Suprapubic skin (tissue), 3 donors: ENCODE data around the gene NDUFV2.

Source experiments
- POLR2AphosphoS5 ChIP-seq, 3 donors: sonication (generic); formaldehyde crosslinking; IDR thresholded peaks; one replicate each; pipeline ENCODE4 v1.6.1; 2017; ENCODE audit warnings: antibody characterized with exemption in 3 of 3
- TF ChIP-seq, protein P1 (sequence below), 2 donors: fragments of 200-600 bp in 1 of 2; fragments of 450-650 bp in 1 of 2; sonication (generic) in 1 of 2; IDR thresholded peaks; one replicate each; pipeline ENCODE4 v1.5.1; 2016 to 2019; ENCODE audit warnings: antibody characterized with exemption in 2 of 2, mild to moderate bottlenecking in 1 of 2, moderate library complexity in 1 of 2

GRCh38 chr18:9182852-9183399 is 80.4 kb downstream of the NDUFV2 start:
- TF ChIP-seq, protein P1, sequence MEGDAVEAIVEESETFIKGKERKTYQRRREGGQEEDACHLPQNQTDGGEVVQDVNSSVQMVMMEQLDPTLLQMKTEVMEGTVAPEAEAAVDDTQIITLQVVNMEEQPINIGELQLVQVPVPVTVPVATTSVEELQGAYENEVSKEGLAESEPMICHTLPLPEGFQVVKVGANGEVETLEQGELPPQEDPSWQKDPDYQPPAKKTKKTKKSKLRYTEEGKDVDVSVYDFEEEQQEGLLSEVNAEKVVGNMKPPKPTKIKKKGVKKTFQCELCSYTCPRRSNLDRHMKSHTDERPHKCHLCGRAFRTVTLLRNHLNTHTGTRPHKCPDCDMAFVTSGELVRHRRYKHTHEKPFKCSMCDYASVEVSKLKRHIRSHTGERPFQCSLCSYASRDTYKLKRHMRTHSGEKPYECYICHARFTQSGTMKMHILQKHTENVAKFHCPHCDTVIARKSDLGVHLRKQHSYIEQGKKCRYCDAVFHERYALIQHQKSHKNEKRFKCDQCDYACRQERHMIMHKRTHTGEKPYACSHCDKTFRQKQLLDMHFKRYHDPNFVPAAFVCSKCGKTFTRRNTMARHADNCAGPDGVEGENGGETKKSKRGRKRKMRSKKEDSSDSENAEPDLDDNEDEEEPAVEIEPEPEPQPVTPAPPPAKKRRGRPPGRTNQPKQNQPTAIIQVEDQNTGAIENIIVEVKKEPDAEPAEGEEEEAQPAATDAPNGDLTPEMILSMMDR (IDR thresholded peaks at IDR 0.05): no peak
- no peak for TF ChIP-seq POLR2AphosphoS5 (IDR thresholded peaks at IDR 0.05)
